Ascending aorta (tissue), 2 donors: ENCODE data around the gene PTPN13. TPM values are rescaled to one million over a fixed set of nuclear protein-coding genes. Genes with fewer than 3 reads are reported as not detected.

Experiments used
- DNase-seq, 2 donors: peaks; one replicate each; pipeline ENCODE4 v3.0.0-alpha.2; 2019; ENCODE audit warnings: low spot score in 2 of 2
- H3K27ac ChIP-seq, 2 donors: fragments of 200-600 bp; sonication (generic); one replicate each; pipeline ENCODE4 v1.5.1; 2016 to 2017; ENCODE audit warnings: mild to moderate bottlenecking in 1 of 2
- H3K27me3 ChIP-seq: fragments of 200-600 bp; sonication (generic); one replicate; pipeline ENCODE4 v1.5.1; 2017
- H3K36me3 ChIP-seq, 2 donors: fragments of 200-600 bp; sonication (generic); one replicate each; pipeline ENCODE4 v1.5.1; 2016
- H3K4me1 ChIP-seq, 2 donors: fragments of 200-600 bp; sonication (generic); one replicate each; pipeline ENCODE4 v1.5.1; 2016 to 2017; ENCODE audit warnings: mild to moderate bottlenecking in 1 of 2
- H3K4me3 ChIP-seq, 2 donors: fragments of 200-600 bp; sonication (generic); one replicate each; pipeline ENCODE4 v1.5.1; 2016 to 2017; ENCODE audit warnings: mild to moderate bottlenecking in 1 of 2
- H3K9me3 ChIP-seq, 2 donors: fragments of 200-600 bp; sonication (generic); one replicate each; pipeline ENCODE4 v1.5.1; 2016
- CTCF ChIP-seq, 3 experiments: fragments of 200-600 bp in 2 of 3; fragments of 450-650 bp in 1 of 3; sonication (generic) in 2 of 3; IDR thresholded peaks; one replicate each; pipeline ENCODE4 v1.5.1; 2016 to 2019; ENCODE audit warnings: antibody characterized with exemption in 3 of 3, mild to moderate bottlenecking in 1 of 3, moderate library complexity in 1 of 3
- intact Hi-C: fragments of 100-400 bp; cut with DNase I; formaldehyde crosslinking; loops from one replicate; pipeline ENCODE4 v1.15.1; 2023
- total RNA-seq: library from RNA; depleted of rRNA; stranded (reverse); fragments of >200 nt; gene quantifications from one replicate; pipeline ENCODE4 v1.1.0, GENCODE V29; 2016

PTPN13 gene
- total RNA-seq, 1 donor from 2014 or later = 20.8 TPM

GRCh38 chr4:86657910-86658309, 63.8 kb downstream of the PTPN13 start:
- DNase-seq = no peak
- H3K36me3 ChIP-seq = no peaks in the 10 kb centered on the region
- intact Hi-C loops = no loop called here
- H3K4me3 ChIP-seq = no peak overlapping the region
- no peak overlapping the region for H3K27ac ChIP-seq
- H3K9me3 ChIP-seq = peaks cover 0 to 17% of the 10 kb centered on the region in 2 donors
- TF ChIP-seq CTCF (IDR thresholded peaks at IDR 0.05) = no peak
- H3K27me3 ChIP-seq = no peaks in the 10 kb centered on the region
- no peaks in the 10 kb centered on the region for H3K4me1 ChIP-seq

GRCh38 chr4:86660401-86660800, 66.3 kb downstream of the PTPN13 start:
- Histone ChIP-seq H3K9me3 (peaks cover 0 to 4% of the 10 kb centered on the region in 2 donors), H3K4me1 (no peaks in the 10 kb centered on the region), H3K4me3 (no peak overlapping the region), H3K27ac (no peak overlapping the region), H3K27me3 (no peaks in the 10 kb centered on the region), H3K36me3 (no peaks in the 10 kb centered on the region)
- TF ChIP-seq CTCF (IDR thresholded peaks at IDR 0.05) = no peak
- DNase-seq = no peak
- intact Hi-C loops = no loop called here

GRCh38 chr4:86661006-86661405, 66.9 kb downstream of the PTPN13 start:
- intact Hi-C loops = no loop called here

GRCh38 chr4:86661418-86661817, 67.3 kb downstream of the PTPN13 start:
- H3K36me3 ChIP-seq = no peaks in the 10 kb centered on the region
- intact Hi-C loops = no loop called here
- no peaks in the 10 kb centered on the region for H3K9me3 ChIP-seq
- no peak overlapping the region for H3K27ac ChIP-seq
- TF ChIP-seq CTCF (IDR thresholded peaks at IDR 0.05) = no peak
- H3K4me3 ChIP-seq = no peak overlapping the region
- no peak for DNase-seq
- no peaks in the 10 kb centered on the region for H3K4me1 ChIP-seq
- no peaks in the 10 kb centered on the region for H3K27me3 ChIP-seq

More at GRCh38 chr4:86661006-86661405, 66.9 kb downstream of the PTPN13 start:
- no peaks in the 10 kb centered on the region for H3K4me1 ChIP-seq
- H3K9me3 ChIP-seq = peaks cover 0 to under 1% of the 10 kb centered on the region in 2 donors
- H3K27ac ChIP-seq = no peak overlapping the region
- no peaks in the 10 kb centered on the region for H3K27me3 ChIP-seq
- no peaks in the 10 kb centered on the region for H3K36me3 ChIP-seq
- no peak for TF ChIP-seq CTCF (IDR thresholded peaks at IDR 0.05)
- DNase-seq = no peak
- H3K4me3 ChIP-seq = no peak overlapping the region

- intact Hi-C loops = no loop called here
- no peak for DNase-seq
- Histone ChIP-seq H3K4me1 (no peaks in the 10 kb centered on the region), H3K27me3 (no peaks in the 10 kb centered on the region), H3K4me3 (no peak overlapping the region), H3K9me3 (no peaks in the 10 kb centered on the region), H3K27ac (no peak overlapping the region), H3K36me3 (no peaks in the 10 kb centered on the region)
- TF ChIP-seq CTCF (IDR thresholded peaks at IDR 0.05) = no peak
Measured at GRCh38 chr4:86664959-86665358, 70.8 kb downstream of the PTPN13 start.

- no peak overlapping the region for H3K4me3 ChIP-seq
- peaks cover 0 to 7% of the 10 kb centered on the region in 2 donors for H3K36me3 ChIP-seq
- no peak overlapping the region for H3K27ac ChIP-seq
- H3K27me3 ChIP-seq = no peaks in the 10 kb centered on the region
- H3K9me3 ChIP-seq = no peaks in the 10 kb centered on the region
- no peak for DNase-seq
- TF ChIP-seq CTCF (IDR thresholded peaks at IDR 0.05) = no peak
- intact Hi-C loops = no loop called here
- H3K4me1 ChIP-seq = no peaks in the 10 kb centered on the region
Measured at GRCh38 chr4:86670298-86670697, 76.2 kb downstream of the PTPN13 start.
